ENCODE measurements around the gene RPL31.

RPL31 gene

GRCh38 chr2:100957996-100958653, 44.0 kb upstream of the RPL31 start:
- no peak for DNase-seq (ENCODE audit: low spot score)
- no peak for TF ChIP-seq CTCF (IDR thresholded peaks at IDR 0.05; ENCODE audit: extremely low read depth, insufficient read depth, missing control alignments)
- in situ Hi-C loops (cut with MboI; ENCODE audit: low pct_unique_long_range_greater_than_20kb, low sequenced_read_pairs, unreplicated experiment) = no loop called here

GRCh38 chr2:100959225-100959880, 42.7 kb upstream of the RPL31 start:
- TF ChIP-seq CTCF (IDR thresholded peaks at IDR 0.05; ENCODE audit: extremely low read depth, insufficient read depth, missing control alignments) = no peak
- in situ Hi-C loops (cut with MboI; ENCODE audit: low pct_unique_long_range_greater_than_20kb, low sequenced_read_pairs, unreplicated experiment) = no loop called here
- DNase-seq (ENCODE audit: low spot score) = no peak

GRCh38 chr2:100960688-100961087, 41.4 kb upstream of the RPL31 start:
- in situ Hi-C loops (cut with MboI; ENCODE audit: low pct_unique_long_range_greater_than_20kb, low sequenced_read_pairs, unreplicated experiment) = no loop called here
- no peak for DNase-seq (ENCODE audit: low spot score)
- no peak for TF ChIP-seq CTCF (IDR thresholded peaks at IDR 0.05; ENCODE audit: extremely low read depth, insufficient read depth, missing control alignments)

- TF ChIP-seq CTCF (IDR thresholded peaks at IDR 0.05; ENCODE audit: extremely low read depth, insufficient read depth, missing control alignments) = no peak
- in situ Hi-C loops (cut with MboI; ENCODE audit: low pct_unique_long_range_greater_than_20kb, low sequenced_read_pairs, unreplicated experiment) = no loop called here
- no peak for DNase-seq (ENCODE audit: low spot score)
Measured at GRCh38 chr2:100962366-100963025, 39.6 kb upstream of the RPL31 start.

- in situ Hi-C loops (cut with MboI; ENCODE audit: low pct_unique_long_range_greater_than_20kb, low sequenced_read_pairs, unreplicated experiment) = no loop called here
- TF ChIP-seq CTCF (IDR thresholded peaks at IDR 0.05; ENCODE audit: extremely low read depth, insufficient read depth, missing control alignments) = no peak
- no peak for DNase-seq (ENCODE audit: low spot score)
Measured at GRCh38 chr2:100963026-100963375, 39.1 kb upstream of the RPL31 start.

- in situ Hi-C loops (cut with MboI; ENCODE audit: low pct_unique_long_range_greater_than_20kb, low sequenced_read_pairs, unreplicated experiment) = no loop called here
- no peak for DNase-seq (ENCODE audit: low spot score)
Measured at GRCh38 chr2:100964222-100964621, 37.9 kb upstream of the RPL31 start.

More at GRCh38 chr2:100964222-100964621, 37.9 kb upstream of the RPL31 start:
- no peak for TF ChIP-seq CTCF (IDR thresholded peaks at IDR 0.05; ENCODE audit: extremely low read depth, insufficient read depth, missing control alignments)

Data from GM13977 (cell line).